HFFc6 (cell line): Measurements from ENCODE around the gene PRRT1. TPM values are rescaled to one million over a fixed set of nuclear protein-coding genes. Genes with fewer than 3 reads are reported as not detected.

ENCODE experiments used
- DNase-seq: peaks from one replicate; pipeline ENCODE4 v3.0.0-alpha.2; 2018
- H3K27ac Mint-ChIP-seq: 2 replicates; pipeline ENCODE4 v1.8.0; 2020; ENCODE audit warnings: mild to moderate bottlenecking, mixed read lengths
- H3K27me3 Mint-ChIP-seq: 2 replicates; pipeline ENCODE4 v1.8.0; 2021; ENCODE audit warnings: mild to moderate bottlenecking, moderate library complexity, mixed read lengths; ENCODE audit not compliant: insufficient read depth
- H3K36me3 Mint-ChIP-seq: 2 replicates; pipeline ENCODE4 v1.8.0; 2021; ENCODE audit warnings: low read depth, mixed read lengths
- H3K4me1 Mint-ChIP-seq: 2 replicates; pipeline ENCODE4 v1.8.0; 2020; ENCODE audit warnings: low read depth, mixed read lengths
- H3K4me3 Mint-ChIP-seq: 2 replicates; pipeline ENCODE4 v1.8.0; 2020; ENCODE audit warnings: mild to moderate bottlenecking, moderate library complexity, mixed read lengths
- H3K9me3 Mint-ChIP-seq: 2 replicates; pipeline ENCODE4 v1.8.0; 2020; ENCODE audit warnings: mild to moderate bottlenecking, mixed read lengths
- CTCF ChIP-seq: fragments of 200-600 bp; sonication (generic); IDR thresholded peaks from 2 replicates; pipeline ENCODE4 v1.5.0; 2021; ENCODE audit warnings: antibody characterized with exemption, mild to moderate bottlenecking
- total RNA-seq, 6 experiments: library from RNA; stranded (reverse); fragmentation: NEBNext Ultra II Directional; extraction: Animal tissue kit (Norgen Biotek cat#: 25700); gene quantifications; 2 replicates in 1 of 6; 3 replicates in 5 of 6; pipeline ENCODE4 v1.2.3, GENCODE V29; 2021

PRRT1 gene
- total RNA-seq, 6 experiments from 2014 or later, result 2.6 to 5.8 (median 5.1) TPM

- peak overlapping the region; percentile 21; the same call in 1 of the 2 replicates for H3K27ac Mint-ChIP-seq
- H3K4me3 Mint-ChIP-seq, result no peak overlapping the region
- DNase-seq, result no peak
- no peaks in the 10 kb centered on the region for H3K9me3 Mint-ChIP-seq
- H3K36me3 Mint-ChIP-seq, result peaks cover 34% of the 10 kb centered on the region
- H3K4me1 Mint-ChIP-seq, result peaks cover 67% of the 10 kb centered on the region
- H3K27me3 Mint-ChIP-seq, result peaks cover 7% of the 10 kb centered on the region
- no peak for TF ChIP-seq CTCF
Measured at GRCh38 chr6:32171234-32171633, 19.5 kb upstream of the PRRT1 start.

GRCh38 chr6:32170294-32170693 lies 18.6 kb upstream of the PRRT1 start:
- H3K27me3 Mint-ChIP-seq, result peaks cover 7% of the 10 kb centered on the region
- peaks cover 64% of the 10 kb centered on the region for H3K4me1 Mint-ChIP-seq
- DNase-seq, result no peak
- H3K4me3 Mint-ChIP-seq, result no peak overlapping the region
- peaks cover 34% of the 10 kb centered on the region for H3K36me3 Mint-ChIP-seq
- no peaks in the 10 kb centered on the region for H3K9me3 Mint-ChIP-seq
- TF ChIP-seq CTCF, result no peak
- H3K27ac Mint-ChIP-seq, result peak overlapping the region; percentile 49

- Mint-ChIP-seq H3K4me3 (no peak overlapping the region), H3K27ac (peak overlapping the region; percentile 61), H3K9me3 (no peaks in the 10 kb centered on the region), H3K4me1 (peaks cover 52% of the 10 kb centered on the region), H3K27me3 (peaks cover 9% of the 10 kb centered on the region), H3K36me3 (peaks cover 34% of the 10 kb centered on the region)
- TF ChIP-seq CTCF, result no peak
- DNase-seq, result no peak
Measured at GRCh38 chr6:32168807-32169591, 17.3 kb upstream of the PRRT1 start.

- no peak for DNase-seq
- Mint-ChIP-seq H3K4me3 (no peak overlapping the region), H3K36me3 (peaks cover 33% of the 10 kb centered on the region), H3K27ac (peak overlapping the region; percentile 14; the same call in 1 of the 2 replicates), H3K27me3 (peaks cover 9% of the 10 kb centered on the region), H3K4me1 (peaks cover 46% of the 10 kb centered on the region), H3K9me3 (no peaks in the 10 kb centered on the region)
- no peak for TF ChIP-seq CTCF
Measured at GRCh38 chr6:32168350-32168749, 16.6 kb upstream of the PRRT1 start.

- H3K27ac Mint-ChIP-seq, result peak overlapping the region; percentile 30; the same call in 1 of the 2 replicates
- peaks cover 9% of the 10 kb centered on the region for H3K27me3 Mint-ChIP-seq
- peaks cover 33% of the 10 kb centered on the region for H3K36me3 Mint-ChIP-seq
- H3K4me1 Mint-ChIP-seq, result peaks cover 40% of the 10 kb centered on the region
- no peak overlapping the region for H3K4me3 Mint-ChIP-seq
- H3K9me3 Mint-ChIP-seq, result no peaks in the 10 kb centered on the region
- TF ChIP-seq CTCF, result no peak
- no peak for DNase-seq
Measured at GRCh38 chr6:32167761-32168262, 16.1 kb upstream of the PRRT1 start.
